Prostate gland (tissue), 2 donors: ENCODE data around the gene SSRP1. TPM values are rescaled to one million over a fixed set of nuclear protein-coding genes. Genes with fewer than 3 reads are reported as not detected.

Experiments used
- DNase-seq: peaks from one replicate; pipeline ENCODE4 v3.0.0-alpha.2; 2019; ENCODE audit warnings: low spot score
- H3K27ac ChIP-seq, 2 donors: fragments of 200-600 bp; sonication (generic); 2 replicates each; pipeline ENCODE4 v1.5.1; 2017 to 2019
- H3K27me3 ChIP-seq: fragments of 200-600 bp; sonication (generic); replicated peaks from 2 replicates; pipeline ENCODE4 v1.5.1; 2019; ENCODE audit not compliant: insufficient read depth
- H3K36me3 ChIP-seq, 2 donors: fragments of 200-600 bp; sonication (generic); 1 replicate in 1 of 2; 2 replicates in 1 of 2; pipeline versions ENCODE4 v1.5.1 to v1.8.1; 2017 to 2019
- H3K4me1 ChIP-seq: fragments of 200-600 bp; sonication (generic); replicated peaks from 2 replicates; pipeline ENCODE4 v1.5.1; 2019
- H3K4me3 ChIP-seq, 2 donors: fragments of 200-600 bp; sonication (generic); 2 replicates each; pipeline ENCODE4 v1.5.1; 2017 to 2019
- H3K9me3 ChIP-seq: fragments of 200-600 bp; sonication (generic); 2 replicates; pipeline ENCODE4 v1.5.1; 2017
- CTCF ChIP-seq, 4 experiments: fragments of 200-600 bp in 2 of 4; fragments of 450-650 bp in 2 of 4; sonication (generic) in 2 of 4; IDR thresholded peaks; 1 replicate in 3 of 4; 2 replicates in 1 of 4; pipeline ENCODE4 v1.5.1; 2016 to 2019; ENCODE audit warnings: antibody characterized with exemption in 4 of 4, mild to moderate bottlenecking in 2 of 4, moderate library complexity in 2 of 4
- POLR2A ChIP-seq: fragments of 450-650 bp; IDR thresholded peaks from one replicate; pipeline ENCODE4 v1.6.1; 2016; ENCODE audit warnings: antibody characterized with exemption, mild to moderate bottlenecking
- POLR2AphosphoS5 ChIP-seq: sonication (generic); formaldehyde crosslinking; IDR thresholded peaks from one replicate; pipeline ENCODE4 v1.6.1; 2017; ENCODE audit warnings: antibody characterized with exemption
- WGBS: methylation state at CpG from one replicate; pipeline ENCODE4 v1.1.5; 2018; 5-methylcytosine and 5-hydroxymethylcytosine counted together
- intact Hi-C: fragments of 100-400 bp; cut with DNase I; formaldehyde crosslinking; loops from one replicate; pipeline ENCODE4 v1.14.2; 2022
- total RNA-seq, 2 donors: library from RNA; depleted of rRNA; stranded (reverse); fragments of >200 nt; gene quantifications; one replicate each; pipeline ENCODE4 v1.1.0, GENCODE V29; 2016

The SSRP1 gene
- total RNA-seq, 2 donors from 2014 or later: 82.6 to 85.4 TPM

- Histone ChIP-seq H3K4me3 (no peak overlapping the region), H3K9me3 (no peaks in the 10 kb centered on the region), H3K36me3 (no peaks in the 10 kb centered on the region), H3K4me1 (no peaks in the 10 kb centered on the region), H3K27me3 (peaks cover 5% of the 10 kb centered on the region), H3K27ac (no peak overlapping the region)
- intact Hi-C loops: no loop called here
- WGBS: 43% methylated on average over 19 of the region's 26 CpGs
- no peak for TF ChIP-seq CTCF (IDR thresholded peaks at IDR 0.05)
- no peak for TF ChIP-seq POLR2AphosphoS5
- no peak for TF ChIP-seq POLR2A
- DNase-seq: no peak
Observed at GRCh38 chr11:57376095-57377090, 40.7 kb upstream of the SSRP1 start.

DNA sequence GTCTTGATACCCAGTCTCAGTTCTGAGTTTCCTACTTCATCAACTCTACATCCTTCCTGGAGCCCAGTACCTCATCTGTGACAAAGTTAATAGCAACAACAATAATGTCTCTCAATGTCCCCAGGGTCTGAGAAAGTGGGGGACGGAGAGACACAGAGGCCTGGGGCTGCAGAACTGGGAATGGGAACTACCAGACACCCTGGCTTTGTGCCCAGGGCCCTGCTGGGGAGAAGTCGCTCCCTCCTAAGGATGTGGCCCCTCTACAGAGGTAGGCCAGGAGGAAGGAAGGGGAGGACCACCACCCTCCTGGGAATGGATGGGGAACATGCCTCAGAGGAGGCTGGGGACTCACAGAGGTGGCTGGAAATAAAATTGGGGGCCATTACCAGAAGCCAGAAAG, 39.8 kb upstream of the SSRP1 start:
- no peak for DNase-seq
- Histone ChIP-seq H3K4me3 (no peak overlapping the region), H3K4me1 (no peaks in the 10 kb centered on the region), H3K36me3 (no peaks in the 10 kb centered on the region), H3K27me3 (peaks cover 5% of the 10 kb centered on the region), H3K27ac (no peak overlapping the region), H3K9me3 (no peaks in the 10 kb centered on the region)
- intact Hi-C loops: no loop called here
- 75% methylated on average over 2 of the region's 2 CpGs for WGBS
- TF ChIP-seq POLR2AphosphoS5: no peak
- TF ChIP-seq CTCF (IDR thresholded peaks at IDR 0.05): no peak
- TF ChIP-seq POLR2A: no peak

GRCh38 chr11:57374966-57375365, 39.3 kb upstream of the SSRP1 start:
- 92% methylated on average over 3 of the region's 3 CpGs for WGBS
- Histone ChIP-seq H3K27me3 (peaks cover 5% of the 10 kb centered on the region), H3K36me3 (no peaks in the 10 kb centered on the region), H3K27ac (no peak overlapping the region), H3K4me1 (no peaks in the 10 kb centered on the region), H3K4me3 (no peak overlapping the region), H3K9me3 (no peaks in the 10 kb centered on the region)
- intact Hi-C loops: no loop called here
- DNase-seq: no peak
- no peak for TF ChIP-seq POLR2AphosphoS5
- TF ChIP-seq CTCF (IDR thresholded peaks at IDR 0.05): no peak
- TF ChIP-seq POLR2A: no peak

- Histone ChIP-seq H3K27me3 (peaks cover 5% of the 10 kb centered on the region), H3K27ac (no peak overlapping the region), H3K4me3 (no peak overlapping the region), H3K36me3 (no peaks in the 10 kb centered on the region), H3K9me3 (no peaks in the 10 kb centered on the region), H3K4me1 (no peaks in the 10 kb centered on the region)
- TF ChIP-seq POLR2A (no peak), POLR2AphosphoS5 (no peak), CTCF (IDR thresholded peaks at IDR 0.05) (no peak)
- DNase-seq: no peak
- 61% methylated on average over 3 of the region's 3 CpGs for WGBS
- intact Hi-C loops: no loop called here
Observed at GRCh38 chr11:57373146-57373545, 37.5 kb upstream of the SSRP1 start.

GRCh38 chr11:57370941-57371340, 35.2 kb upstream of the SSRP1 start:
- Histone ChIP-seq H3K9me3 (no peaks in the 10 kb centered on the region), H3K27me3 (no peaks in the 10 kb centered on the region), H3K36me3 (no peaks in the 10 kb centered on the region), H3K27ac (no peak overlapping the region), H3K4me3 (no peak overlapping the region), H3K4me1 (no peaks in the 10 kb centered on the region)
- TF ChIP-seq CTCF (IDR thresholded peaks at IDR 0.05) (no peak), POLR2AphosphoS5 (no peak), POLR2A (no peak)
- intact Hi-C loops: no loop called here
- no peak for DNase-seq
